ENCODE measurements around the gene MAP3K15. TPM values are rescaled to one million over a fixed set of nuclear protein-coding genes. Genes with fewer than 3 reads are reported as not detected.
"Not testable (repeated sequence)": the region's sequence is repeated elsewhere in the genome, so short reads cannot be mapped to it uniquely, and the experiment has no call there.

MAP3K15 gene
- total RNA-seq, 6 experiments from 2014 or later: 0.09 to 0.29 (median 0.23) TPM

- Mint-ChIP-seq H3K27ac (no peak overlapping the region), H3K4me3 (no peak overlapping the region), H3K27me3 (ENCODE audit: insufficient read depth) (peaks cover 6% of the 10 kb centered on the region), H3K4me1 (ENCODE audit: low read depth) (no peaks in the 10 kb centered on the region), H3K9me3 (peaks cover 4% of the 10 kb centered on the region; the same call in 1 of the 2 replicates), H3K36me3 (ENCODE audit: low read depth) (peaks cover 5% of the 10 kb centered on the region; the same call in 1 of the 2 replicates)
- no peak for DNase-seq
- no peak for TF ChIP-seq CTCF (IDR thresholded peaks at IDR 0.05)
Measured at GRCh38 chrX:19479458-19479857, 35.9 kb downstream of the MAP3K15 start.

GRCh38 chrX:19468383-19468782, 46.9 kb downstream of the MAP3K15 start:
- not testable (repeated sequence) for H3K4me3 Mint-ChIP-seq; H3K27me3 Mint-ChIP-seq (ENCODE audit: insufficient read depth); H3K36me3 Mint-ChIP-seq (ENCODE audit: low read depth); H3K4me1 Mint-ChIP-seq (ENCODE audit: low read depth); H3K9me3 Mint-ChIP-seq; DNase-seq; H3K27ac Mint-ChIP-seq

DNA sequence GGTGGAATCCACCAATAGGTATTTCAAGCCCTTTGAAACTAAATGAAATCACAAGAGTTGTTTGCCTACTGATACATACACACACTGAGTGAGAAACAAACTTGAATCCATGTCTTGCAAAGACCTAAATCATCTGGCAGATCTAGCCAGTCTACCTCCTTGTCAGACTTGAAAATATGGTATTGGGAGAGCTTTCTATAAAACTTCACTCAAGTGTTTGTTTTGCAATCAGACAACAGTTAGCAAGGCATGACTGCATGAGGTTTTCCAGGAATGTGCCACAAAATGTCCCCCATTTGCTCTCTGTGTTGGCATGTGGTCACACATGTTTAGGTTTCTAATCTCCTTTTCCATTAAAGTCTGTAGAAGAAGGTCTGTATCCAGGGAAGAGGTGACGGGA, 52.4 kb downstream of the MAP3K15 start:
- Mint-ChIP-seq H3K4me1 (ENCODE audit: low read depth) (no peaks in the 10 kb centered on the region), H3K27me3 (ENCODE audit: insufficient read depth) (peaks cover 2% of the 10 kb centered on the region; the same call in 1 of the 2 replicates), H3K4me3 (no peak overlapping the region), H3K27ac (no peak overlapping the region), H3K9me3 (no peaks in the 10 kb centered on the region), H3K36me3 (ENCODE audit: low read depth) (no peaks in the 10 kb centered on the region)
- no peak for TF ChIP-seq CTCF (IDR thresholded peaks at IDR 0.05)
- DNase-seq: no peak

- H3K36me3 Mint-ChIP-seq (ENCODE audit: low read depth): no peaks in the 10 kb centered on the region
- DNase-seq: no peak
- no peak overlapping the region for H3K27ac Mint-ChIP-seq
- H3K27me3 Mint-ChIP-seq (ENCODE audit: insufficient read depth): peaks cover 2% of the 10 kb centered on the region; the same call in 1 of the 2 replicates
- no peak overlapping the region for H3K4me3 Mint-ChIP-seq
- H3K9me3 Mint-ChIP-seq: no peaks in the 10 kb centered on the region
- no peak for TF ChIP-seq CTCF (IDR thresholded peaks at IDR 0.05)
- no peaks in the 10 kb centered on the region for H3K4me1 Mint-ChIP-seq (ENCODE audit: low read depth)
Measured at GRCh38 chrX:19462231-19462630, 53.1 kb downstream of the MAP3K15 start.

DNA sequence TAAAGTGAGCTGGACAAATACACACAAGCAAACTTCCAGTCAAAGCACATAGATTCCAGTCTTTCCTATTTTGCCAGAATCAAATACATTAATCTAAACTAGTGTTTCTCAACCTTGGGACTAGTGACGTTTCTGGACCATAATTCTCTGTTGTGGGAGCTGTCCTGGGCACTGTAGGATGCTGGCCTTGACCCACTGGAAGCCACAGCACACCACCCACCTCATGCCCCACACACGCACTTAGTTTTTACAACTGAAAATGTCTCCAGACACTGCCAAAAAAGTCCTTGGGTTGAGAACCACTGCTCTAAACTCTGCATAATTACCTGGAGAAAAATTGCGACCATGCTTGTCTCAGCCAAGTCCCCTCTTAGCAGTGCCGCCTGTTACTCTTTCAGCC, 57.6 kb downstream of the MAP3K15 start:
- H3K27me3 Mint-ChIP-seq (ENCODE audit: insufficient read depth): peaks cover 1% of the 10 kb centered on the region
- H3K36me3 Mint-ChIP-seq (ENCODE audit: low read depth): no peaks in the 10 kb centered on the region
- H3K9me3 Mint-ChIP-seq: no peaks in the 10 kb centered on the region
- no peaks in the 10 kb centered on the region for H3K4me1 Mint-ChIP-seq (ENCODE audit: low read depth)
- no peak overlapping the region for H3K27ac Mint-ChIP-seq
- no peak for DNase-seq
- no peak for TF ChIP-seq CTCF (IDR thresholded peaks at IDR 0.05)
- H3K4me3 Mint-ChIP-seq: no peak overlapping the region

DNA sequence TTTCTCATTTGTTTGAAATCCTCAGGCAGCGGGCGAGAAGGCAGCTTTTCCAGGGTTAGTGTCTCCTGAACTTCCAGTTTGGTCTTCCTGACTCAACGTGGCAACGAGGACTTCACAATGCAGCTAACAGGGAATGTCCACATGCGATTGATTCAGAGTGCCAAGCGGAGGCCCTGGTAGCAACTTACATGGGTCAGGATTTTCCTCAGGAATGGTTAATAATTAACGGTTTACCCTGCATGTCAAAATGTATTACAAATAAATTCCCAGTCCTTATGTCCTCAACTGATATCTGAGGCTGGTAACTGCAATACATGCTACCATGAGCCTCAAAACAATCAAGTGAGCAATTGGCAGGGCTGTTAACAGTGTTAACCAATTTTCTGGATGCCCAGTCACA, 67.2 kb downstream of the MAP3K15 start:
- Mint-ChIP-seq H3K36me3 (ENCODE audit: low read depth) (no peaks in the 10 kb centered on the region), H3K9me3 (no peaks in the 10 kb centered on the region), H3K4me3 (no peak overlapping the region), H3K27ac (no peak overlapping the region), H3K27me3 (ENCODE audit: insufficient read depth) (peaks cover 4% of the 10 kb centered on the region; the same call in 1 of the 2 replicates), H3K4me1 (ENCODE audit: low read depth) (no peaks in the 10 kb centered on the region)
- no peak for TF ChIP-seq CTCF (IDR thresholded peaks at IDR 0.05)
- no peak for DNase-seq
